ENCODE measurements around the gene LGALS16. TPM values are rescaled to one million over a fixed set of nuclear protein-coding genes. Genes with fewer than 3 reads are reported as not detected.
"Not testable (repeated sequence)": the region's sequence is repeated elsewhere in the genome, so short reads cannot be mapped to it uniquely, and the experiment has no call there.

LGALS16 gene
- total RNA-seq, 6 donors from 2014 or later, result not detected

GRCh38 chr19:39679791-39680168 lies 24.1 kb downstream of the LGALS16 start:
- ATAC-seq (ENCODE audit: low FRiP score in 2 of 2), result no peak
- Histone ChIP-seq H3K36me3 (no peaks in the 10 kb centered on the region), H3K4me3 (no peak overlapping the region), H3K9me3 (no peaks in the 10 kb centered on the region), H3K4me1 (peaks cover 16 to 22% (median 21%) of the 10 kb centered on the region in 4 donors), H3K27ac (peak overlapping the region in 2 of 4 donors; percentile 11 to 59), H3K27me3 (no peaks in the 10 kb centered on the region)
- TF ChIP-seq POLR2AphosphoS5 (IDR thresholded peaks at IDR 0.05) (no peak), CTCF (IDR thresholded peaks at IDR 0.05) (no peak), EP300 (IDR thresholded peaks at IDR 0.05) (no peak), POLR2A (IDR thresholded peaks at IDR 0.05) (no peak)
- no peak for DNase-seq
- 83 to 94% methylated on average over 1 to 3 of the region's 3 CpGs for WGBS, 2 donors

- no peaks in the 10 kb centered on the region for H3K9me3 ChIP-seq
- ATAC-seq (ENCODE audit: low FRiP score in 2 of 2), result no peak
Measured at GRCh38 chr19:39680593-39680992, 24.9 kb downstream of the LGALS16 start.

GRCh38 chr19:39681416-39681815 lies 25.7 kb downstream of the LGALS16 start:
- peaks cover 16 to 22% (median 21%) of the 10 kb centered on the region in 4 donors for H3K4me1 ChIP-seq
- no peak for TF ChIP-seq POLR2A (IDR thresholded peaks at IDR 0.05)
- TF ChIP-seq POLR2AphosphoS5 (IDR thresholded peaks at IDR 0.05), result no peak
- TF ChIP-seq CTCF (IDR thresholded peaks at IDR 0.05), result no peak
- no peak for TF ChIP-seq EP300 (IDR thresholded peaks at IDR 0.05)
- WGBS, 2 donors, result 90% methylated on average over 5 of the region's 5 CpGs
- no peak overlapping the region for H3K4me3 ChIP-seq
- H3K27ac ChIP-seq, result no peak overlapping the region
- no peaks in the 10 kb centered on the region for H3K36me3 ChIP-seq
- no peaks in the 10 kb centered on the region for H3K9me3 ChIP-seq
- no peak for ATAC-seq (ENCODE audit: low FRiP score in 2 of 2)
- DNase-seq, result no peak
- H3K27me3 ChIP-seq, result no peaks in the 10 kb centered on the region

More at GRCh38 chr19:39680593-39680992, 24.9 kb downstream of the LGALS16 start:
- 85 to 93% methylated on average over 3 of the region's 3 CpGs for WGBS, 2 donors
- TF ChIP-seq CTCF (IDR thresholded peaks at IDR 0.05), result no peak
- no peak for TF ChIP-seq POLR2A (IDR thresholded peaks at IDR 0.05)
- TF ChIP-seq POLR2AphosphoS5 (IDR thresholded peaks at IDR 0.05), result no peak
- no peak for TF ChIP-seq EP300 (IDR thresholded peaks at IDR 0.05)
- Histone ChIP-seq H3K4me1 (peaks cover 16 to 22% (median 21%) of the 10 kb centered on the region in 4 donors), H3K36me3 (no peaks in the 10 kb centered on the region), H3K4me3 (no peak overlapping the region), H3K27ac (no peak overlapping the region), H3K27me3 (no peaks in the 10 kb centered on the region)
- no peak for DNase-seq

GRCh38 chr19:39684267-39684666 lies 28.6 kb downstream of the LGALS16 start:
- H3K9me3 ChIP-seq, result peaks cover 0 to 1% (median 0%) of the 10 kb centered on the region in 4 donors
- TF ChIP-seq POLR2A (IDR thresholded peaks at IDR 0.05) (no peak), EP300 (IDR thresholded peaks at IDR 0.05) (no peak), POLR2AphosphoS5 (IDR thresholded peaks at IDR 0.05) (no peak), CTCF (IDR thresholded peaks at IDR 0.05) (no peak)
- WGBS, 2 donors, result 79% methylated on average over 5 of the region's 5 CpGs

GRCh38 chr19:39686739-39687138 lies 31.0 kb downstream of the LGALS16 start:
- no peak overlapping the region for H3K27ac ChIP-seq
- 57 to 60% methylated on average over 3 of the region's 3 CpGs for WGBS, 2 donors
- no peaks in the 10 kb centered on the region for H3K27me3 ChIP-seq
- peaks cover 0 to 8% (median 0%) of the 10 kb centered on the region in 4 donors for H3K9me3 ChIP-seq
- TF ChIP-seq POLR2A (IDR thresholded peaks at IDR 0.05) (no peak), CTCF (IDR thresholded peaks at IDR 0.05) (no peak), POLR2AphosphoS5 (IDR thresholded peaks at IDR 0.05) (no peak), EP300 (IDR thresholded peaks at IDR 0.05) (no peak)
- no peaks in the 10 kb centered on the region for H3K4me1 ChIP-seq
- no peak for DNase-seq
- H3K4me3 ChIP-seq, result no peak overlapping the region
- H3K36me3 ChIP-seq, result no peaks in the 10 kb centered on the region
- no peak for ATAC-seq (ENCODE audit: low FRiP score in 2 of 2)

More at GRCh38 chr19:39684267-39684666, 28.6 kb downstream of the LGALS16 start:
- Histone ChIP-seq H3K4me3 (no peak overlapping the region), H3K27me3 (no peaks in the 10 kb centered on the region), H3K4me1 (peaks cover 0 to 7% (median 5%) of the 10 kb centered on the region in 4 donors), H3K27ac (no peak overlapping the region), H3K36me3 (no peaks in the 10 kb centered on the region)
- no peak for ATAC-seq (ENCODE audit: low FRiP score in 2 of 2)
- DNase-seq, result no peak

GRCh38 chr19:39688637-39689036 lies 32.9 kb downstream of the LGALS16 start:
- H3K9me3 ChIP-seq; ATAC-seq (ENCODE audit: low FRiP score in 2 of 2); H3K27ac ChIP-seq; H3K27me3 ChIP-seq; H3K4me3 ChIP-seq; DNase-seq; H3K4me1 ChIP-seq; H3K36me3 ChIP-seq: not testable (repeated sequence)
- 61 to 76% methylated on average over 4 of the region's 4 CpGs for WGBS, 2 donors

Data from upper lobe of left lung (tissue), 6 donors.